BE2C (cell line): ENCODE data around the gene LILRB1.
"Not testable (repeated sequence)": the region's sequence is repeated elsewhere in the genome, so short reads cannot be mapped to it uniquely, and the experiment has no call there.

Source experiments
- DNase-seq: peaks from one replicate; pipeline ENCODE4 v3.0.0-alpha.2; 2020
- H3K27me3 ChIP-seq: fragments of 250-450 bp; sonication (Bioruptor Pico); 2 replicates; pipeline ENCODE4 v1.5.1; 2020; ENCODE audit warnings: mild to moderate bottlenecking
- H3K36me3 ChIP-seq: fragments of 250-450 bp; sonication (Bioruptor Pico); 2 replicates; pipeline ENCODE4 v1.5.1; 2020; ENCODE audit warnings: mild to moderate bottlenecking
- H3K4me1 ChIP-seq: fragments of 250-450 bp; sonication (Bioruptor Pico); 2 replicates; pipeline ENCODE4 v1.5.1; 2020
- H3K4me3 ChIP-seq: 2 replicates; pipeline ENCODE4 v1.5.1; 2011; ENCODE audit warnings: low read depth, low read length
- H3K9me3 ChIP-seq: fragments of 250-450 bp; sonication (Bioruptor Pico); 2 replicates; pipeline ENCODE4 v1.5.1; 2020
- TF ChIP-seq, protein P1 (sequence below): IDR thresholded peaks from 2 replicates; pipeline ENCODE4 v1.5.1; 2012; ENCODE audit warnings: mild to moderate bottlenecking, low read depth, low read length

The LILRB1 gene

DNA sequence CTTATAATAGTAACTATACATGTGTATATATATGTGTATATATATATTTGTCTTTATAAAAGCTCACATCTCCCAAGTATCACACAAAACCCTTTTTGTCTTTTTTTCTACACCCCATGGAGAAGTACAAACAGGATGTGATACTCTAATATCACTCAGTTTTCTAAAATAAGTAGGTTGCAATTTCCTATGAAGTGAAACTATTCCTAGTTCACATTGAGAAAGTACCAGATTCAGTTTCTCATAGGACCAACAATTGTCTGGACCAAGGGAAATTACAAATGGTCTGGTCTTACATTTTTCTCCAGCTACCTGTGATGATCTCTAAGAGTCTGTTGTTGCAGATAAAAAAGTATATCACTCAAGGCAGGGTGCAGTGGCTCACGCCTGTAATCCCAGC lies 17.9 kb upstream of the LILRB1 start:
- H3K4me1 ChIP-seq: no peaks in the 10 kb centered on the region
- no peak overlapping the region for H3K4me3 ChIP-seq
- TF ChIP-seq, protein P1, sequence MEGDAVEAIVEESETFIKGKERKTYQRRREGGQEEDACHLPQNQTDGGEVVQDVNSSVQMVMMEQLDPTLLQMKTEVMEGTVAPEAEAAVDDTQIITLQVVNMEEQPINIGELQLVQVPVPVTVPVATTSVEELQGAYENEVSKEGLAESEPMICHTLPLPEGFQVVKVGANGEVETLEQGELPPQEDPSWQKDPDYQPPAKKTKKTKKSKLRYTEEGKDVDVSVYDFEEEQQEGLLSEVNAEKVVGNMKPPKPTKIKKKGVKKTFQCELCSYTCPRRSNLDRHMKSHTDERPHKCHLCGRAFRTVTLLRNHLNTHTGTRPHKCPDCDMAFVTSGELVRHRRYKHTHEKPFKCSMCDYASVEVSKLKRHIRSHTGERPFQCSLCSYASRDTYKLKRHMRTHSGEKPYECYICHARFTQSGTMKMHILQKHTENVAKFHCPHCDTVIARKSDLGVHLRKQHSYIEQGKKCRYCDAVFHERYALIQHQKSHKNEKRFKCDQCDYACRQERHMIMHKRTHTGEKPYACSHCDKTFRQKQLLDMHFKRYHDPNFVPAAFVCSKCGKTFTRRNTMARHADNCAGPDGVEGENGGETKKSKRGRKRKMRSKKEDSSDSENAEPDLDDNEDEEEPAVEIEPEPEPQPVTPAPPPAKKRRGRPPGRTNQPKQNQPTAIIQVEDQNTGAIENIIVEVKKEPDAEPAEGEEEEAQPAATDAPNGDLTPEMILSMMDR: no peak
- H3K36me3 ChIP-seq: no peaks in the 10 kb centered on the region
- no peaks in the 10 kb centered on the region; the same call in 1 of the 2 replicates for H3K27me3 ChIP-seq
- H3K9me3 ChIP-seq: no peaks in the 10 kb centered on the region; the same call in 1 of the 2 replicates
- no peak for DNase-seq

DNA sequence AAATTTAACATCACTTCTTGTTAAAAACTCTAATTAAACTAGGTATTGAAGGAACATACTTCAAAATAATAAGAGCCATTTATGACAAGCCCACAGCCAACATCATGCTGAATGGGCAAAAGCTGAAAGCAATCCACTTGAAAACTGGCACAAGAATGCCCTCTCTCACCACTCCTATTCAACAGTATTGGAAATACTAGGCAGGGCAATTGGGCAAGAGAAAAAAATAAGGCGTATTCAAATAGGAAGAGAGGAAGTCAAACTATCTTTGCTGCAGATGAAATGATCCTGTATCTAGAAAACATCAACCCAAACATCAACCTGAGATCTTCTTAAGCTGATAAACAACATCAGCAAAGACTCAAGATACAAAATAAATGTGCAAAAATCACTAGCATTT lies 15.6 kb upstream of the LILRB1 start:
- Histone ChIP-seq H3K4me3 (no peak overlapping the region), H3K36me3 (no peaks in the 10 kb centered on the region), H3K9me3 (no peaks in the 10 kb centered on the region; the same call in 1 of the 2 replicates), H3K27me3 (no peaks in the 10 kb centered on the region; the same call in 1 of the 2 replicates), H3K4me1 (no peaks in the 10 kb centered on the region)
- TF ChIP-seq, protein P1: no peak
- no peak for DNase-seq

DNA sequence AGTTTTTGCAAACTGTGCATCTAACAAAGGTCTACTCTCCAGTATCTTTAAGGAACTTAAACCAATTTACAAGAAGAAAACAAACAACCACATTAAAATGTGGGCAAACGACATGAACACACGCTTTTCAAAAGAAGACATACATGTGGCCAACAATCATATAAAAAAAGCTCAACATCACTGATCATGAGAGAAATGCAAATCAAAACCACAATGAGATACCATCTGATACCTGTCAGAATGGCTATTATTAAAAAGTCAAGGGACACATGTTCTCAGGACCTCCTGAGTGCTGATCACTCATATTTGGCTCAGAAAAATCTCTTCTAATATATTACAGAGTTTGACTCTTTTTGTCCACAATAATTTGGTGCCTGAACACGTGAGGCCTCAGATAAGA lies 14.2 kb upstream of the LILRB1 start:
- Histone ChIP-seq H3K4me1 (no peaks in the 10 kb centered on the region), H3K9me3 (no peaks in the 10 kb centered on the region)

DNA sequence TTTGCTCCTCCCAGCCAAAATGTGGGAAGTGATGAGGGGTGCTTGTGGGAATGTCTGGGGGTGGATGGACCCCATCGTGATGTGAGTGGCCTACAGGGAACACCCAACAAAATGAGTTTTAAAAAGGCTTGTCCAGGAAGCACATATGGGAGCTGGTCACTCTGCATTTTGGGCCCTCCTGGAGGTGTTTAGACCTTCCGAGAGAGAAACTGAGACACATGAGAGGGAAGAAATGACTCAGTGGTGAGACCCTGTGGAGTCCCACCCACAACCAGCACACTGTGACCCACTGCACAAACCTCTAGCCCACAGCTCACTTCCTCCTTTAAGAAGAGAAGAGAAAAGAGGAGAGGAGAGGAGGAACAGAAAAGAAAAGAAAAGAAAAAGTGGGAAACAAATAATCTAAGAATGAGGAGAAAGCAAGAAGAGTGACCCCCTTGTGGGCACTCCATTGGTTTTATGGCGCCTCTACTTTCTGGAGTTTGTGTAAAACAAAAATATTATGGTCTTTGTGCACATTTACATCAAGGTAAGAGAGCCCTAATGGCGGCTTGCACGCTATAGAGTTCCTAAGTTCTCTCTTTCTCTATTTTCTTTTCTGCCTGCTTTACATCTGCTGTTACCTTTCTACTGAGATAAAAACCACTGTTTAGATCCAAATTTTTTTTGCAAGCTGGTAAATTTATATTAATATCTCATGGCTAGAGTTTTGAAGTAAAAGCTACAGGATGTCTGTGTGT lies 13.3 kb upstream of the LILRB1 start:
- Histone ChIP-seq H3K9me3 (no peaks in the 10 kb centered on the region), H3K27me3 (no peaks in the 10 kb centered on the region; the same call in none of the 2 replicates), H3K4me3 (no peak overlapping the region), H3K4me1 (no peaks in the 10 kb centered on the region), H3K36me3 (no peaks in the 10 kb centered on the region)
- no peak for DNase-seq
- TF ChIP-seq, protein P1: no peak

More for the DNA sequence above, 14.2 kb upstream of the LILRB1 start:
- DNase-seq: no peak
- Histone ChIP-seq H3K36me3 (no peaks in the 10 kb centered on the region), H3K27me3 (no peaks in the 10 kb centered on the region; the same call in none of the 2 replicates), H3K4me3 (no peak overlapping the region)
- TF ChIP-seq, protein P1: no peak

DNA sequence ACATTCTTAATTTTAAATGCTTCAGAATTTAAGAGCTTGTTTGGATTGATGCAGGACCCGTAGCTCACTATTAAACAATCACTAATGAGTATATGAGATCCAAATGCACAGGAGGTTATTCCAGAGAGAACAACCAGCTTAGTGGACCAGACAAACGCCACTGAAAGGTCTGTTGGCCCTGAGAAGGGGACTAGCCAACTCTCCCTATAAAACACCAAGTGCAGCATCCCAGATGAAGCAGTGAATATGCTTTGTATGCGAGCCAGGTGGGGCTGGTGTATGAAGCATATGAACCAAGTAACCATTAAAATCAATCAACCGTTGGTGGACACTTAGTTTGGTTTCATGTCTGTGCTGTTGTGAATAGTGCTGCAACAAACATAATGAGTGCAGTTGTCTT lies 9.8 kb upstream of the LILRB1 start:
- no peaks in the 10 kb centered on the region for H3K36me3 ChIP-seq
- TF ChIP-seq, protein P1: no peak
- no peak overlapping the region for H3K4me3 ChIP-seq
- no peaks in the 10 kb centered on the region; the same call in none of the 2 replicates for H3K27me3 ChIP-seq
- DNase-seq: no peak
- no peaks in the 10 kb centered on the region for H3K4me1 ChIP-seq
- H3K9me3 ChIP-seq: no peaks in the 10 kb centered on the region

DNA sequence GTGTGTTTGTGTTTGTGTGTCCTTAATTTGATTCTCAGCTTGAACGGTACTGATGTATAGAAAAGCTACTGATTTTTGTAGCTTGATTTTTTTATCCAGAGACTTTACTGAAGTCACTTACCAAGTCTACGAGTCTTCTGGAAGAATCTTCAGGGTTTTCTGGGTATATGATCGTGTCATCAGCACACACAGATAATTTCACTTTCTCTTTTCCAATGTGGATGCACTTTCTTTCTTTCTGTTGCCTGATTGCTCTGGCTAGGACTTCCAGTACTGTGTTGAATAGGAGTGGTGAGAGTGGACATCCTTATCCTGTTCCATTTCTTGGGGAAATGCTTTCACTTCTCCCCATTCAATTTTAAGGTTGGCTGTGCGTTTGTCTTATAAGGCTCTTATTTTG lies 7.9 kb upstream of the LILRB1 start:
- TF ChIP-seq, protein P1: no peak
- Histone ChIP-seq H3K9me3 (no peaks in the 10 kb centered on the region), H3K4me1 (no peaks in the 10 kb centered on the region), H3K27me3 (no peaks in the 10 kb centered on the region; the same call in 1 of the 2 replicates), H3K36me3 (no peaks in the 10 kb centered on the region), H3K4me3 (no peak overlapping the region)
- no peak for DNase-seq

DNA sequence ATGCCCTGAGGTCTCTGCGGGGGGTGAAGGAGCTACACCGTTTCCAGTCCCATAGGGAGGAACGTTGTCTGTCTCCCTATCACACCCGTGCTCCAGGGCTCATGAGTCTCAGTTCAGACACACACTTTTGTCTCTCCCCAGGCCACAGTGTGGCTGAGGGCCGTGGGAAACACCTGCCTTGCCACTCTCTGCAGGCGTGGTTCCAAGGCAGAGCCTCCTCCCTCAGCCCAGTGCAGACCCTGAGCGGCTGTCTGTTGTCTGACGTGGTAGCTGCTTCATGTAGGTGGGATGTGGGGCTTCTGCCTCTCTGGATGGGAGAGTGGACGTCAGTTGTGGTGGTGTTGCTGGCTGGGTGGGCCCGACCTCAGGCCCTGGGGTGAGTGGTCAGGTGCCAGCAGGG lies 6.0 kb upstream of the LILRB1 start:
- not testable (repeated sequence) for H3K9me3 ChIP-seq, DNase-seq, H3K4me3 ChIP-seq, H3K27me3 ChIP-seq, H3K4me1 ChIP-seq, H3K36me3 ChIP-seq

DNA sequence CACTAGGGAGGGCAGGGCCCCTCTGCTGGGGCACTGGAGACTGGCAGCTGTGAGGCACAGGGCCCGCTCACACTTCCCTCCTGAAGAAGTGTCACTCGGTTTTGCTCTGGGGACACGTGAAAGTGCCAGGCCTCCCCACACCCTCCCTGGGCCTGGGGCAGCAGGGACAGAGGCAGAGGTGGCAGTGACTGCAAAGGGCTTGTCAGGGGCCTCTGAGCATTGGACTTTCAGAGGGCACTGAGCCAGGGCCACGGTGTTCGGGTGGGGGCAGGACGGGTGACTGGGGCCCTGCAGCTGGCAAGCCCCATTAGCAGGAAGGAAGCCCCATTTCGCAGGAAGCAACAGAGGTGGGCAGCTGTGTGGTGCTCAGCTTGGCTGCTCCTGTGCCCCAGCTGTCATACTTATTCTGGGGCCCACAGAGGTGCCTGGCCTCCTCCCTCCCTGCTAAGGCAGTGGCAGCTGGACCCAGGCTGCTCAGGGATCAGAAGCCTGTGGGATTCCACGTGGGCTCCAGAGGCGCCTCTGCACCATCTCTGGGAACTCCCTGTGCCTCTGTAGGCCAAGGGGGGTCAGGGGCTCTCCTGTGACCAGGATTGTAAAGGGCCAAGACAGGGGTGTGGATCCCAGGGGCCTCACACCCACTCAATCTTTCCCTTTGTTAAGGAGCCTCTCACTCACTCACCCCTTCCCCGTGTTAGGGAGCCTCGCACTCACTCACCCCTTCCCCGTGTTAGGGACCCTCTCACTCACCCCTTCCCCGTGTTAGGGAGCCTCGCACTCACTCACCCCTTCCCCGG lies 5.2 kb upstream of the LILRB1 start:
- not testable (repeated sequence) for DNase-seq, H3K27me3 ChIP-seq, H3K36me3 ChIP-seq, H3K4me3 ChIP-seq, H3K9me3 ChIP-seq, H3K4me1 ChIP-seq
